HepG2 (cell line): ENCODE results near the gene VAMP5. TPM values are rescaled to one million over a fixed set of nuclear protein-coding genes. Genes with fewer than 3 reads are reported as not detected.
A peak's percentile ranks its signal among the peaks of the same experiment; 100 is the strongest.

ENCODE experiments used
- CREM ChIP-seq, 2 experiments: sonication (generic) in 1 of 2; formaldehyde crosslinking in 1 of 2; IDR thresholded peaks; 2 replicates each; pipeline versions ENCODE4 v1.4.0 to v1.6.1; 2016 to 2020; ENCODE audit warnings: antibody characterized with exemption in 1 of 2, mild to moderate bottlenecking in 1 of 2, missing genetic modification reagents in 1 of 2
- EED ChIP-seq: sonication (generic); formaldehyde crosslinking; IDR thresholded peaks from 2 replicates; pipeline ENCODE4 v1.5.0; 2020; ENCODE audit warnings: mild to moderate bottlenecking, missing genetic modification reagents
- ELF1 ChIP-seq: sonication (generic); formaldehyde crosslinking; IDR thresholded peaks from 2 replicates; pipeline ENCODE4 v1.4.0; 2020; ENCODE audit warnings: missing genetic modification reagents
- ESRRA ChIP-seq: sonication (generic); formaldehyde crosslinking; IDR thresholded peaks from 2 replicates; pipeline ENCODE4 v1.5.1; 2020; ENCODE audit warnings: mild to moderate bottlenecking, low read depth, missing genetic modification reagents
- GATAD2A ChIP-seq: IDR thresholded peaks from 2 replicates; pipeline ENCODE4 v1.6.1; 2016
- GRHL1 ChIP-seq: sonication (generic); formaldehyde crosslinking; conservative IDR thresholded peaks from 2 replicates; pipeline ENCODE4 v1.8.0; 2022; ENCODE audit warnings: missing genetic modification reagents
- GZF1 ChIP-seq: sonication (generic); formaldehyde crosslinking; IDR thresholded peaks from 2 replicates; pipeline ENCODE4 v1.5.1; 2020; ENCODE audit warnings: mild to moderate bottlenecking, missing genetic modification reagents
- HHEX ChIP-seq: IDR thresholded peaks from 2 replicates; pipeline ENCODE4 v1.6.1; 2016; ENCODE audit warnings: control low read depth
- MAF1 ChIP-seq: sonication (generic); formaldehyde crosslinking; IDR thresholded peaks from 2 replicates; pipeline ENCODE4 v1.5.0; 2020; ENCODE audit warnings: missing genetic modification reagents, borderline replicate concordance
- MATR3 ChIP-seq: sonication (generic); formaldehyde crosslinking; IDR thresholded peaks from 2 replicates; pipeline ENCODE4 v1.4.0; 2020; ENCODE audit warnings: missing genetic modification reagents
- MXD4 ChIP-seq: IDR thresholded peaks from 2 replicates; pipeline ENCODE4 v1.6.1; 2016; ENCODE audit warnings: mild to moderate bottlenecking, missing biosample characterization, missing genetic modification reagents
- NR2F2 ChIP-seq: IDR thresholded peaks from 2 replicates; pipeline ENCODE4 v1.6.1; 2012; ENCODE audit warnings: low read depth, inconsistent platforms, borderline replicate concordance
- SNAPC5 ChIP-seq: sonication (generic); formaldehyde crosslinking; IDR thresholded peaks from 2 replicates; pipeline ENCODE4 v1.8.1; 2023; ENCODE audit warnings: mild to moderate bottlenecking, missing genetic modification reagents, borderline replicate concordance
- XRCC5 ChIP-seq: fragments of 200-400 bp; formaldehyde crosslinking; optimal IDR thresholded peaks from 2 replicates; pipeline ENCODE3; 2017; ENCODE audit warnings: mild to moderate bottlenecking, low read length
- ZFP37 ChIP-seq: sonication (generic); formaldehyde crosslinking; IDR thresholded peaks from 2 replicates; pipeline ENCODE4 v1.4.0; 2020; ENCODE audit warnings: missing genetic modification reagents, borderline replicate concordance
- ZKSCAN1 ChIP-seq: fragments of 150-350 bp; IDR thresholded peaks from 2 replicates; pipeline ENCODE4 v1.6.1; 2014; ENCODE audit warnings: low read length
- ZNF224 ChIP-seq: sonication (generic); formaldehyde crosslinking; IDR thresholded peaks from 2 replicates; pipeline ENCODE4 v1.5.0; 2020; ENCODE audit warnings: mild to moderate bottlenecking, missing genetic modification reagents
- ZNF337 ChIP-seq: sonication (generic); formaldehyde crosslinking; IDR thresholded peaks from 2 replicates; pipeline ENCODE4 v1.5.1; 2020; ENCODE audit warnings: missing genetic modification reagents, low read depth, mild to moderate bottlenecking, borderline replicate concordance
- ZNF430 ChIP-seq: sonication (generic); formaldehyde crosslinking; IDR thresholded peaks from 2 replicates; pipeline ENCODE4 v1.9.0; 2021; ENCODE audit warnings: mild to moderate bottlenecking, missing genetic modification reagents
- ZNF598 ChIP-seq: sonication (generic); formaldehyde crosslinking; IDR thresholded peaks from 2 replicates; pipeline ENCODE4 v1.5.1; 2020; ENCODE audit warnings: mild to moderate bottlenecking, missing genetic modification reagents, borderline replicate concordance
- ZNF75D ChIP-seq: sonication (generic); formaldehyde crosslinking; IDR thresholded peaks from 2 replicates; pipeline ENCODE4 v1.8.1; 2023; ENCODE audit warnings: missing genetic modification reagents, mild to moderate bottlenecking, borderline replicate concordance
- ZNF775 ChIP-seq: sonication (generic); formaldehyde crosslinking; IDR thresholded peaks from 2 replicates; pipeline ENCODE4 v1.4.0; 2020; ENCODE audit warnings: missing genetic modification reagents, mild to moderate bottlenecking, moderate library complexity, borderline replicate concordance
- ZNF850 ChIP-seq: sonication (generic); formaldehyde crosslinking; conservative IDR thresholded peaks from 2 replicates; pipeline ENCODE4 v1.9.0; 2021; ENCODE audit warnings: mild to moderate bottlenecking, missing genetic modification reagents
- polyA plus RNA-seq, 8 experiments: library from polyadenylated mRNA; depleted of rRNA in 3 of 8; stranded (reverse) in 7 of 8; unstranded in 1 of 8; fragments of >200 nt; fragmentation: Illumina TruSeq in 4 of 8; extraction: Trizol in 4 of 8; gene quantifications; 2 replicates each; pipeline versions ENCODE4 v1.2.1 to v1.2.3, GENCODE V29; 2011 to 2016; ENCODE audit warnings: low read depth in 4 of 8, missing spikeins in 1 of 8, mixed read lengths in 1 of 8; ENCODE audit not compliant: insufficient read depth in 1 of 8
- total RNA-seq, 5 experiments: library from RNA; depleted of rRNA; stranded (reverse); fragments of >200 nt; fragmentation: Illumina TruSeq; extraction: Trizol; gene quantifications; 2 replicates each; pipeline ENCODE4 v1.2.3, GENCODE V29; 2016; ENCODE audit warnings: low read depth in 1 of 5
- TF ChIP-seq, protein P1 (sequence below): sonication (generic); formaldehyde crosslinking; IDR thresholded peaks from 2 replicates; pipeline ENCODE4 v1.8.1; 2022; ENCODE audit warnings: low read depth, mild to moderate bottlenecking, missing genetic modification reagents
- TF ChIP-seq, protein P2 (sequence below): sonication (generic); formaldehyde crosslinking; IDR thresholded peaks from 2 replicates; pipeline ENCODE4 v1.5.0; 2020; ENCODE audit warnings: missing genetic modification reagents

Gene VAMP5
- total and polyA plus RNA-seq, 2 of the 13 experiments (the other 11 are each of a cell fraction or from before 2014, with no cell fraction given) = 7.2 to 56.7 TPM

DNA sequence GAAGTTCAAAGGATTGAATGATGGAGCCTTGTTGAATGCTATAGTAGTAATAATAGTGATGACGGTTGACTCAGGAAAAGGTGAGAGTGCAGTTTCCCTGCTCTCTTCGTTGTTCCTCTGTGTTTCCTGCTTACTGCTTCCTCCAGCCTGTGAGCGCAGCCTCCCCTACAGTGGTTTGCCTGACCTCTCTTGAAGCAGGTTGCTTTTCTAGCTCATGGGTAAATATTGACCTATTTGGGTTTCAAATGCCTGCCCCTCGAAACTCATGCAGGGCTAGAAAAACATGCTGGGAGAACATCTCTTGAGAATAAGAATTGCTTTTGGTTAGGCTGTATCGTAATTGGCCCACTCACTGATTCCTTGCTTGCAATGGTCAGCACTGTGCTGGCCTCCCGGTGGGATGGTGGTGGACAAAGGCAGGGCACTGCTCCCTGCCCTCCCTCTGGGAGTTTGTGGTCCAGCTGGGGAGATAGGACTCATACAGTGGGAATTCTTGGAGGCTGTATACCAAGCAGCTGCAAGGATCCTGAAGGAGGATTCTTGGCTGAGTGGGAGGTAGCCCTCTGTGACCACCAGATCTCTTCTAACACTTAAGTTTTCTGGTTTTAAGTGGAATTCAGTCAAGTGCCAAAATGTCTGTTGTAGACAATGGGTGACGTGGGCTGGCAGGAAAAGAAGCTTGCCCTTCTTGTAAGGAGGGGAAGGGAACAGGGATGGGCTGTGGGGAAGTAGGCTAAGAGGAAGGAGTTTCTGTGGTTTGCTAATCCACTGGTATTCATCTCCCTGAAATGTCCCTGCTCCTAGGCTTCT, 6.0 kb downstream of the VAMP5 start (continued):
- TF ChIP-seq ZNF337 (CRISPR knock-in tag) (peak; percentile 78; the same call in 1 of the 2 replicates), SNAPC5 (CRISPR knock-in tag) (no peak), GZF1 (CRISPR knock-in tag) (no peak; the same call in 1 of the 2 replicates), ZNF75D (CRISPR knock-in tag) (no peak), EED (CRISPR knock-in tag) (no peak), ZFP37 (CRISPR knock-in tag) (no peak), ESRRA (CRISPR knock-in tag) (no peak), GATAD2A (CRISPR knock-in tag) (peak; percentile 92), HHEX (CRISPR knock-in tag) (no peak), CREM (IDR thresholded peaks at IDR 0.05) (no peak), CREM (CRISPR knock-in tag; IDR thresholded peaks at IDR 0.05) (no peak), MXD4 (no peak), GRHL1 (no peak), ZNF850 (CRISPR knock-in tag) (no peak), ZNF775 (CRISPR knock-in tag) (no peak), ZNF598 (0 out of 2 replicates have a peak, but pooled peaks have one; percentile 67), ELF1 (CRISPR knock-in tag) (0 out of 2 replicates have a peak, but pooled peaks have one; percentile 51), ZNF224 (CRISPR knock-in tag) (no peak), ZKSCAN1 (no peak), NR2F2 (peak; percentile 75), ZNF430 (peak; percentile 58; the same call in 1 of the 2 replicates), MAF1 (no peak), MATR3 (CRISPR knock-in tag) (no peak), XRCC5 (peak; percentile 45)
- TF ChIP-seq, protein P1, sequence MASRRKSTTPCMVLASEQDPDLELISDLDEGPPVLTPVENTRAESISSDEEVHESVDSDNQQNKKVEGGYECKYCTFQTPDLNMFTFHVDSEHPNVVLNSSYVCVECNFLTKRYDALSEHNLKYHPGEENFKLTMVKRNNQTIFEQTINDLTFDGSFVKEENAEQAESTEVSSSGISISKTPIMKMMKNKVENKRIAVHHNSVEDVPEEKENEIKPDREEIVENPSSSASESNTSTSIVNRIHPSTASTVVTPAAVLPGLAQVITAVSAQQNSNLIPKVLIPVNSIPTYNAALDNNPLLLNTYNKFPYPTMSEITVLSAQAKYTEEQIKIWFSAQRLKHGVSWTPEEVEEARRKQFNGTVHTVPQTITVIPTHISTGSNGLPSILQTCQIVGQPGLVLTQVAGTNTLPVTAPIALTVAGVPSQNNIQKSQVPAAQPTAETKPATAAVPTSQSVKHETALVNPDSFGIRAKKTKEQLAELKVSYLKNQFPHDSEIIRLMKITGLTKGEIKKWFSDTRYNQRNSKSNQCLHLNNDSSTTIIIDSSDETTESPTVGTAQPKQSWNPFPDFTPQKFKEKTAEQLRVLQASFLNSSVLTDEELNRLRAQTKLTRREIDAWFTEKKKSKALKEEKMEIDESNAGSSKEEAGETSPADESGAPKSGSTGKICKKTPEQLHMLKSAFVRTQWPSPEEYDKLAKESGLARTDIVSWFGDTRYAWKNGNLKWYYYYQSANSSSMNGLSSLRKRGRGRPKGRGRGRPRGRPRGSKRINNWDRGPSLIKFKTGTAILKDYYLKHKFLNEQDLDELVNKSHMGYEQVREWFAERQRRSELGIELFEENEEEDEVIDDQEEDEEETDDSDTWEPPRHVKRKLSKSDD (CRISPR knock-in tag) = no peak
- TF ChIP-seq, protein P2, sequence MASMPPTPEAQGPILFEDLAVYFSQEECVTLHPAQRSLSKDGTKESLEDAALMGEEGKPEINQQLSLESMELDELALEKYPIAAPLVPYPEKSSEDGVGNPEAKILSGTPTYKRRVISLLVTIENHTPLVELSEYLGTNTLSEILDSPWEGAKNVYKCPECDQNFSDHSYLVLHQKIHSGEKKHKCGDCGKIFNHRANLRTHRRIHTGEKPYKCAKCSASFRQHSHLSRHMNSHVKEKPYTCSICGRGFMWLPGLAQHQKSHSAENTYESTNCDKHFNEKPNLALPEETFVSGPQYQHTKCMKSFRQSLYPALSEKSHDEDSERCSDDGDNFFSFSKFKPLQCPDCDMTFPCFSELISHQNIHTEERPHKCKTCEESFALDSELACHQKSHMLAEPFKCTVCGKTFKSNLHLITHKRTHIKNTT (CRISPR knock-in tag) = no peak
